HT-29 (cell line): ENCODE measurements around the gene FKRP. TPM values are rescaled to one million over a fixed set of nuclear protein-coding genes. Genes with fewer than 3 reads are reported as not detected.
A peak's percentile ranks its signal among the peaks of the same experiment; 100 is the strongest.
"Not testable (repeated sequence)": the region's sequence is repeated elsewhere in the genome, so short reads cannot be mapped to it uniquely, and the experiment has no call there.

Source experiments
- DNase-seq: peaks from one replicate; pipeline ENCODE4 v3.0.0-alpha.2; 2015; ENCODE audit warnings: low spot score
- total RNA-seq: library from RNA; depleted of rRNA; stranded (reverse); fragments of >200 nt; shearing (Covaris generic); gene quantifications from 2 replicates; pipeline ENCODE4 v1.2.3, GENCODE V29; 2014; rRNA removed

FKRP gene
- 30.7 and 30.8 TPM in 2 replicates for total RNA-seq

DNA sequence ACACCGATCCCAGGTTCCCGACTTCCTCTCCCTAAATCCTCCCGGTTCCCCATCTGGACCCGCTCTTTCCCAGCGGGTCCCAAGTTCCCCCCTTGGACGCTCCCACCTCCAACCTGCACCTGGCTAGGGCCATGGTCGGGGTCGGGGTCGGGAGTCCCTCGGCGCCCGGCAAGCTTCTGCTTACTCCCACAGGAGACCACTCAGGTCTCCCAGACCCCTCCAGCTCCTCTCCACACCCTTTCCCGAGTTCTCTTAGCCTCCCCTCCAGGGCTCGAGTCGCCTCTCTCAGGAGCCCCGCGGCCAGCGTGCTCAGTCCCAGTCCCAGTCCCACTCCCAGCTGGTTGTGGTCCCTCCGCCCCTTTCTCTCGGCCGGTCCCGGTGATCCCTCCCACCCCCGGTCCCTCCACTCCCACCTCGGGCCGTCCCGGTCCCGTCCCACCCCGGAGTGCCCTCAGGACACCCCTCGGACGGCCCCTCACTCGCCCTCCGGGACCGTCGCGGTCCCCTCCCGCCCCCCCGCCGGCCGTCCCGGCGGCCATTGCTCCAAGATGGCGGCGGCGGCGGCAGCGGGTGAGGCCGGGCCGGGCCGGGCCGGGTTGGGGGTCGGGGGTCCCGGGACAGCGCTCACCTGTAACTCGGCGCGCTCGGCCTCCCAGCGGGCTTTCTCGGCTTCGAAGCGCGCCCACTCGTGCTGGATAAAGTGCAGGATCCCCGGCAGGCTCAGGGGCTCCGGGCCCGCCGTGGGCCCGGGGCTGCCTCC is at the start of gene FKRP:
TSS of gene FKRP (plus strand) at position 537 of the 760 bp plus-strand sequence. CDS start 9,394 bp downstream, outside the sequence.
- DNase-seq: no peak

- no peak for DNase-seq
Observed at GRCh38 chr19:46696866-46697203, 49.0 kb upstream of the FKRP start.

GRCh38 chr19:46697204-46697960 is 48.5 kb upstream of the FKRP start:
- DNase-seq: peak; percentile 99

GRCh38 chr19:46698395-46699321 is 47.2 kb upstream of the FKRP start:
- DNase-seq: no peak

GRCh38 chr19:46700704-46701103 is 45.2 kb upstream of the FKRP start:
- DNase-seq: no peak

GRCh38 chr19:46704379-46705076 is 41.3 kb upstream of the FKRP start:
- peak; percentile 87 for DNase-seq

GRCh38 chr19:46710687-46711086 is 35.2 kb upstream of the FKRP start:
- no peak for DNase-seq

- not testable (repeated sequence) for DNase-seq
Observed at GRCh38 chr19:46712768-46713338, 33.0 kb upstream of the FKRP start.

DNA sequence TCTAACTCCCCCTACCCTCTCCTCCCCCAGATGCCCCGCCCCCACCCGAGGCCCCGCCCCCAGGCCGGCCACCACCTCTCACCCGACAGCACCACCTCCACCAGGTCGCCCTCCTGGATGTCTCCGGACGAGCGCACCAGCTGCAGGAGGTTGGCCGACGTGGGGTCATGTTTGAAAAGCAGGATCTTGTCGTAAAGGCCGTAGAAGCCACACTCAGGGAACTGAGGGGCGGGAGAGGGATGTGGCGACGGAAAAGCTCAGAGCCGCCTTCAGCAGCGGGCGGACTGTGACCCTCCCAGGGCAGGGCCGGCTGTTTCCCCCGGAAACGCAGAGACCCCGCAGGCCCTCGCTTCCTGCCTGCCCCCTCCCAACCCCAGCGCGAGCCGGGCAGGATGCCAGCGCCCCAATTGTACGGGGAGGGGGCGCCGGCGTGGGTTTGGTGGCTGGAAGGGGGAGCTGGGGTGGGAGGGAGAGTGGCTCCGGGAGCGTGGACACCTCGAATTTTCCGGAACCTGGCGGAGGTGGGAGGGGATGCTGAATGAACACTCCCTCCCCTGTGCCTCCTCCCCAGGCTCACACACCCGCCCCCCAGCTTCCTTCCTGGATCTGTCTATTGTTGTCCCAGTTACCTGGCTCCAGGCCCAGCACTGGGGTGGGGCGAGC is 31.9 kb upstream of the FKRP start:
- peak; percentile 99 for DNase-seq

- peak; percentile 92 for DNase-seq
Observed at GRCh38 chr19:46714444-46715106, 31.3 kb upstream of the FKRP start.

- DNase-seq: peak; percentile 37
Observed at GRCh38 chr19:46715620-46715974, 30.3 kb upstream of the FKRP start.

DNA sequence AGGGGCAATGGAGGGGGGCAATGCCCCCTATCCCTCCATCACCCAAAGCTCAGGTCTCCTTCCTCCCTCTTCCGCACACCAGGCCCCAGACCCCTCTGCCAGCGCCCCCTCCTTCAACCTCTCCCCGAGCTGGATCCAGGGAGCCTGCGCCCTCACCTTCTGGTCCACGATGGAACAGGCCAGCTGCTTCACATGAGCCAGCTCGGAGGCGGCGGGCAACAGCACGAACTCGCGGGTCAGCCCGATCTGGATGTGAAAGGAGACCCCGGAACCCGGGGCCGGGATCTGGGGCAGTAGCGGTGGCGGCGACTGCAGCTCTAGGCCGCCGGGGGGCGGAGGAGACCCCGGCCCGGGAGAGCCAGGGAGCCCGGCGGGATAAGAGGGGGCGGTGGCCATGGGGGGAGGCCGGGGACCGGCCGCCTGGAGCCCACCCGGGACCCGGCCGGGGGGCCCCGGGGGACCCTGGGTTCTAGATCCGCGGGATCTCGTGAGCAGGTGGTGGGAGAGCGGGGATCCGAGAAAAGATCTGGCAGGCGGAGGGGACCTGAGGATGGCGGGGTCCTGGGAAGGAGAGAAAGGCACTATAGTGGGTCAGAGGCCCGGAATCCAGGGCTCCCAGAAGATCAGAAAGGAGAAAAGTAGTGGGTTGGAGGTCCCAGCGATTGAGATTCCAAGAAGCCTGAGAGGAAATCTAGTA is 29.7 kb upstream of the FKRP start:
- peak; percentile 56 for DNase-seq

DNA sequence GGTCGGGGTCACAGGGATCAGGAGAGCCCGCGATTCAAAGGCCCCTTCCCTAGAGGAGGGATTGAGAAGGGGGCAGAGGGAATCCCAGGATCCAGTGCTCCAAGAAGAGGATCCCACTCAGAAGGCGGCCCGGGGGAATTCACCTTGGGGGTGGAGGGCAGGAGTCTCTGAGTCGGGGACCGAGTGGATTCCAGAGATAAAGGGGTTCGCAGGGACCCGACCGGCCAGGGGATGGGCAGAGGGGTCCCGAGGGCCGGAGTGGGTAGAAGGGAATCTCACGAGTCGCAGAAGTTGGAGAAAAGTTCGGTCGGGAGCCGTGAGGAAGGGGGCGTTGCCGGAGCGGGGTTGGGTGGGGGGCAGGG is 29.2 kb upstream of the FKRP start:
- DNase-seq: peak; percentile 42

GRCh38 chr19:46717034-46717715 is 28.7 kb upstream of the FKRP start, which contains the start of gene PRKD2:
TSS of gene PRKD2 (minus strand) at chr19:46717114. CDS start at chr19:46716370, 744 bp downstream.
- DNase-seq: peak; percentile 87

DNA sequence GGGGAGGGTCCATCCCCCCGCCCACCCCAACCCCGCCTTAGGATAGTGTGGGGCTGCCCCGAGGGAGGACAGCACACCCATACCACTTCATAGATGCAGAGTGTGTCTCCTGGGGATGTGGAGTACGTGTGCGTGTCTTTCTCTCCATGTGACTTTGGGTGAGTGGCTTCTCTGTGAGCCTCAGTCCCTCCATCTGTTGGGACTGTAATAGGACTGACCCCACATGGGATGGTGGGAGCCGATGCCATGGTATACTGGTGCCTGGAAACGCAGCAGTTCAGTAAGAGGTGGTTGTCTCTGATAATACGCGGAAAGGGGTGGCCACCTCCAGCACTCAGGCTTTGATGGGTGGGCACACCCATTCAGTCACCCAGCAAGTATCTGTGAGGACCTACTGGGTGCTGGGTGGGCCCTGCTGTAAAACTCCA is 28.1 kb upstream of the FKRP start:
- DNase-seq: peak; percentile 38

DNA sequence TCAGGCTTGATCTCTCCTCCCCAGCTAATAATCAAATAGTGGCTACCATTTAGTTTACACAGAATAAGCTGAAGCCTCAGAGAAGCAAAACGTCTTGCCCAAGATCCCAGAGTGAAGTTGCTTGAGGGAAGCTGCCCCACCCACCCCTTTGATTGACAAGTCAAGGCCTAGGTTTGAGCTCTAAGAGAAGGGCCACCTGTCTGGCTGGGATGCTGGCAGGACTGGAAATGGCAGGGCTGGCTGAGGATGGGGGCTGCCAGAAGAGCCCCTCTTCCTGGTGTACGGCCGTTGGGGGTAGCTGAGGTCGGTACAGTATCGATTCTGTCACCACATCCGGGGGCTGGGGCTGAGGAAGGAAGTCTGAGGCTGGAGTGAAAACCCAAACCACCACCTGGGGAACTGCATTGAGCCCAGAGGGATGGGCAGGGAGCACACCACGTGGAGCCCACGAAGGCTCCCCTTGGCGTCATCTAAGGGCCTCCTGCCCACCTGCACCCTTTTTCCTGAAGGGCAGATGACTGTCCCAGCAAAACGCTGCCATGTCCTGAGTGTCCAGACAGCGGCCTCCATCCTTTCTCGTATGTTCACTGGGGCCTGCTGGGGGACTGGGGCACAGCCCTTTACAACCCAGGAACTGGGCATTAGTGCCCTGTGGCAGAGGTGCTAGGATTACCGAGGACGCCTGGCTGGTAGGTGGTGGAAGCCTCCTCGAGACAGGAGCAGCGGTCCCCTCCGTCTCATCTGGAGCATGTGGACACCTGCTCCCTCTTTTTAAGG is 27.5 kb upstream of the FKRP start:
- peak; percentile 66 for DNase-seq

GRCh38 chr19:46718934-46719622 is 26.8 kb upstream of the FKRP start:
- DNase-seq: no peak
